GM18505 (cell line): ENCODE results near the gene TMLHE.
"Not testable (repeated sequence)": the region's sequence is repeated elsewhere in the genome, so short reads cannot be mapped to it uniquely, and the experiment has no call there.

Experiments used
- ATAC-seq: cut with Tn5 transposase; IDR thresholded peaks from one replicate; pipeline ENCODE4 v1.9.1; 2021; ENCODE audit not compliant: unreplicated experiment
- POLR2A ChIP-seq: IDR thresholded peaks from 4 replicates; pipeline ENCODE4 v1.6.1; 2011; ENCODE audit warnings: borderline replicate concordance; ENCODE audit not compliant: insufficient read depth, insufficient read length; ENCODE audit errors: extremely low read depth

The TMLHE gene

GRCh38 chrX:155577682-155578081, 35.1 kb downstream of the TMLHE start:
- no peak for TF ChIP-seq POLR2A
- ATAC-seq = no peak

- TF ChIP-seq POLR2A = no peak
- ATAC-seq = no peak
Measured at GRCh38 chrX:155563099-155563498, 49.7 kb downstream of the TMLHE start.

- ATAC-seq = no peak
- TF ChIP-seq POLR2A = no peak
Measured at GRCh38 chrX:155544881-155545280, 67.9 kb downstream of the TMLHE start.

GRCh38 chrX:155535866-155536265, 76.9 kb downstream of the TMLHE start:
- ATAC-seq = no peak
- no peak for TF ChIP-seq POLR2A

GRCh38 chrX:155534800-155535199, 78.0 kb downstream of the TMLHE start:
- ATAC-seq = no peak
- no peak for TF ChIP-seq POLR2A

- not testable (repeated sequence) for ATAC-seq
Measured at GRCh38 chrX:155527023-155527422, 85.7 kb downstream of the TMLHE start.

- ATAC-seq = no peak
- TF ChIP-seq POLR2A = no peak
Measured at GRCh38 chrX:155514225-155514624, 98.5 kb downstream of the TMLHE start.

GRCh38 chrX:155505296-155505695, 107.5 kb downstream of the TMLHE start:
- ATAC-seq = no peak
- TF ChIP-seq POLR2A = no peak

- not testable (repeated sequence) for ATAC-seq
Measured at GRCh38 chrX:155495134-155495533, 117.6 kb downstream of the TMLHE start.

- not testable (repeated sequence) for ATAC-seq
Measured at GRCh38 chrX:155491421-155491820, 121.3 kb downstream of the TMLHE start.

GRCh38 chrX:155477136-155477535, 135.6 kb downstream of the TMLHE start:
- ATAC-seq = not testable (repeated sequence)

- peak; percentile 68 for ATAC-seq
Measured at GRCh38 chrX:155466269-155466938, 146.3 kb downstream of the TMLHE start.

- not testable (repeated sequence) for ATAC-seq
Measured at GRCh38 chrX:155460501-155460900, 152.3 kb downstream of the TMLHE start.

GRCh38 chrX:155458471-155458870, 154.3 kb downstream of the TMLHE start, which contains the start of gene F8A3:
F8A3 (minus strand) TSS chrX:155458620; CDS start chrX:155458600, 20 bp downstream.
- peak; percentile 65 for ATAC-seq

GRCh38 chrX:155457761-155458447, 154.8 kb downstream of the TMLHE start:
- ATAC-seq = peak; percentile 50
